Measurements from ENCODE around the gene TUFT1.

GRCh38 chr1:151499365-151499764 lies 40.7 kb upstream of the TUFT1 start:
- no peak for TF ChIP-seq CTCF (IDR thresholded peaks at IDR 0.05)
- TF ChIP-seq POLR2A (IDR thresholded peaks at IDR 0.05) = no peak

All from tibial nerve (tissue), 3 donors.